GM18907 (cell line): ENCODE results near the gene MYBPH.

ENCODE experiments used
- ATAC-seq: cut with Tn5 transposase; IDR thresholded peaks from one replicate; pipeline ENCODE4 v1.9.1; 2021; ENCODE audit warnings: mild to moderate bottlenecking, moderate library complexity; ENCODE audit not compliant: unreplicated experiment

MYBPH gene

GRCh38 chr1:203180611-203181330, 5.1 kb upstream of the MYBPH start:
- ATAC-seq = no peak

GRCh38 chr1:203179667-203180005, 4.0 kb upstream of the MYBPH start:
- ATAC-seq = no peak

- ATAC-seq = no peak
Observed at GRCh38 chr1:203178821-203179666, 3.4 kb upstream of the MYBPH start.

- no peak for ATAC-seq
Observed at GRCh38 chr1:203178083-203178482, 2.5 kb upstream of the MYBPH start.

DNA sequence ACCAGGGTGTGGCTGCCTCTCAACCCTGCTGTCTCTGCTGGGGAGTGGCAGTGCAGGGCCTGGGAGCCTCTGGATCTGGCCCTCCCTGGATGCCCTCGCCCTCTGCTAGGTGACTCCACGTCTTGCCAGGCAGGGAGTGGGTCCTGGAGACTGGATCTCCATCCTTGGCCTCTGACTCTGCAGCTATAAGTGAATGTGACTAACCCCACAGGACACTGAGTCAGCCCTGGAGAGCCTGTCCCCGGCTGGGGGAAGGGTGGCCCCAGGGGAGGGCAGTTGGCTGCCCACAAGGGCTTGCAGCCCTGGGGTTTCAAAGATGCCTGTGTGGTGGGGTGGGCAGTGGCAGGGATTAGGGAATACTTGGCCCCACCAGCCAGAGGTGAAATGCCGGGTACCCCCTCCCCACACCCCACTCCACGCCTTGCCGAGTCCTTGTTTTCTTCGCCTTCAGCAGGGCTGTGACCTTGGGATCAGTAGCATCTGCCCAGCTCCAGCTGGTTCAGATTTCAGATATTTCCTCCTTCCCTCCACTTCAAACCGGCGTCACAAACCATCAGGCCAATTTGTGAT, 1.9 kb upstream of the MYBPH start:
- no peak for ATAC-seq

GRCh38 chr1:203177036-203177405, 1.4 kb upstream of the MYBPH start:
- no peak for ATAC-seq

- ATAC-seq = no peak
Observed at GRCh38 chr1:203176273-203177035, 828 bp upstream of the MYBPH start.

- ATAC-seq = no peak
Observed at GRCh38 chr1:203175827-203176241, 208 bp upstream of the MYBPH start.

DNA sequence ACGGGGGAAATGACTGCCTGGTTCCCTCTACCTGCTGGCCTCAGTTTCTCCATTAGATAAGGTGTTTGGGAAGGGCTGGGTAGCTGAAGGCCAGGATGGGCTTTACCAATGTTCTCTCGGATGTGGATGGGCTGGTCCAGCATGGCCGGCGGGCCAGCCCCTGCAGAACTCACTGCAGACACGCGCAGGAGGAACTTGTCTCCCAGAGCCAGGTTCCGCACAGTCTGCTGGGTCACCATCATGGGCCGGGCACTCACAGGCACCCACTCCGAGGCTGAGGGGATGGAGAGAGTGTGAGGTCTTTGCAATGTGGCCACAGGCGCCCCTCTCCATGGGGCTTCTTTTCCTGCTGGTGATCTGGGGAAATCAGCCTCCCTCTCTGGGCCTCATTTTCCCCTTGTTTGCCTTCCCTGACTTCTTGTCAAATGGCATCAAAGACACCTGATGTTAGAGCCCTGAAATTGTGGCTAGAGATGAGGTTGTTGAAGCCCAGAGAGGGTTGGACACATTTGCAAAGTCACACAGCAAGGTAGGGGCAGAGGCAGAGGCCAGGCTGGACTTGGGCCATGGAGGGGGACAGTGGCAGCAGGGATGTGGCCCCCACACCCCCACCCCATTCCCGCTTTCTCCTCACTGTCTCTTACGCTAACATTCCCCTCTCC, 1.2 kb downstream of the MYBPH start:
- ATAC-seq = no peak

- peak; percentile 92 for ATAC-seq
Observed at GRCh38 chr1:203173566-203173965, 2.1 kb downstream of the MYBPH start.

DNA sequence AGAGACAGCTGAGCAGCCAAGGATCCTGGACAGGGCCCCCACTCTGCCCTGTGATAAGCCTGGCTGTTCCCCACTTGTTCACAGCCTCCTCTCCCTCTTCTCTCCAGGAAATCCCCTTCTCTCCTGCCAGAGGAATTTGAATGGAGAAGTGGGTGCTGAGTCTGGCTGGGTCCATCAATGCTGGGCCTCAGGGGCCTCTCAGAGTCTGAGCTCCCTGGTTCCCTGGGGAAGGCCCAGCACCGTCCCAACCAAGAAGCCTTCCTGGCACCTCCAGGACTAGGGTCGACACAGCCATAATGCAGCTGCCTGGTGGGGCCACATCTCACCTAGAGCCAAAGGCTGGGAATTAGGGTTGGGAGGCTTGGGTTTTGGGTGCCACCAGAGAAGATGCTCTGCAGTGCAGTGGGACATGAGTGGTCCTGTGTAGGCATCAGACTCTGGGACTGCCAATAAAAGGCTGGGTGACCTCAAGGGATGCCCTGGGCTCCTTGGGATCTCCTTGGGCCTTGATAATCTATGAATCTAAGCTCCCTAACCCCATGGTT, 2.5 kb downstream of the MYBPH start:
- ATAC-seq = no peak

- no peak for ATAC-seq
Observed at GRCh38 chr1:203172184-203173010, 3.2 kb downstream of the MYBPH start.

DNA sequence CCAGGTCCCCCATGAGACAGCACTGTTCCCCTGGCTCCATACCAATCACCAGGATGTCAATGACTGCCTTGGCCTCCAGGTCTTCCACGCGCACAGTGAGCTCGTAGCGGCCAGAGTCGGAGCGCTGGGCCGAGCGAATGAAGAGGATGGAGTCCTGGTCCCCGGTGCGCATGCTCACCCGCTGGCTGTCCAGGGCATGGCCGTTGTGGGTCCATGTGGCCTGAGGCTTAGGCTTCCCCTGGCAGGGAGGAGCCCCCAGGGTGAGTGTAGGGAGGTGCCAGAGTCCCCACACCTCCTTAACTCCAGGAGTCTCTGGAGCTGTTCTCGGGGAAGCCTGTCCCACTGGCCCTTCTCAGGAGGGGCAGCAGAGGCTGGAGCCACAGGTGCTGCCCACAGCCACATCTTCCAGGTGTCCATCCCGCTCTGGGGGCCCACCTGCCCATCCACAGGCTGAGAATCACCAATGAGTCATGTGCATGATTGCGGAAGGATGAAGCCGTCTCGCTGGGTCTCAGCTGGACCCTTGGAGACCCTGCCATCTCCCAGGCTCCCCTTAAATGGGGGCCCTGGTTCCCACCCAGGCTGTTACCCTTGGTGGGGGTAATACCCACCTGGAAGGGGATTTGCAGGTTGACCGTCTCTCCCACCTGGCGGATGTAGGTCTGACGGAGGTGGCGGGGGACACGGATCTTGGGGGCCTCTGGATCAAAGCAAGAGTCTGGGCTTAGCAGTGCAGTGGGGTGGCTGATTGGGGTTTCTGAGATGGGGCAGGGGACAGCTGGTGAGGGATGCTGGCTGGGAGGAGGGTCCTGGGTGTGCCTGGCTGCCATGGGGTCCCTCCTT, 4.1 kb downstream of the MYBPH start:
- no peak for ATAC-seq

DNA sequence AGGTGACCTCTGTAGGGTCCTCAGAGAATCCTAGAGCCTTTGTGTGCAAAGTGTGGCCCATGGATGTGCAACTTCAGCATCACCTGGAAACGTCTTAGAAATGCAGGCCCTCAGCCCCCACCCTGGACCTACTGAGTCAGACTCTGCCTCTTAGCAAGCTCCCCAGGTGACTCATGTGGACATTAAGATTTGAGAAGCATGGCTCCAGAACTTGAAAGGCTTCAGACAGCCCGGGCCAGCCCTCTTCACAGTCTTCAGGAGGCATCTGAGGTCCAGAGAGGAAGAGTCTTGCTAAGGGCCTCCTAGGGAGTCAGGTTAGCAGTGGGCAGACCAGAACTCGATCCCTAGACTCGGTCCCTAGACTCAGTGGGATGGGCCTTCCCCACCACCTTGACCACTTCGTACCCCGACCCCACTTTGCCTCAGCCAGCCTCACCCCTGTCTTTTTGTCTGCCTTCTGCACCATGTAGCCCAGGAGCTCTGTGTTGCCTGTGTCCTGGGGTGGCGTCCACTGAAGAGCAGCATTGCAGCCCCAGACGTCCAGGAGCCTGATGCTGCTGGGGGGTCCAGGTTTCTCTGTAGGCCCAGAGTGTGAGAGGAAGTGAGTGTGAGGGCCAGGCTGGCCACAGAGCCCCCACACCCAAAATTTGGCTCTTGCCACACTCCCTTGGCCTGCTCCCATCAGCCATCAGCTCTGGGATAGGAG, 4.8 kb downstream of the MYBPH start:
- ATAC-seq = no peak

- no peak for ATAC-seq
Observed at GRCh38 chr1:203169770-203170520, 5.7 kb downstream of the MYBPH start.

- ATAC-seq = no peak
Observed at GRCh38 chr1:203168991-203169390, 6.6 kb downstream of the MYBPH start.

GRCh38 chr1:203168256-203168786, 7.3 kb downstream of the MYBPH start:
- no peak for ATAC-seq
